IPS DF 19.7 (cell line): Measurements from ENCODE around the gene GPC5.
"Not testable (repeated sequence)": the region's sequence is repeated elsewhere in the genome, so short reads cannot be mapped to it uniquely, and the experiment has no call there.

Experiments
- DNase-seq: peaks from one replicate; pipeline ENCODE4 v3.0.0-alpha.2; 2013; ENCODE audit warnings: low read depth, low spot score

Gene GPC5

DNA sequence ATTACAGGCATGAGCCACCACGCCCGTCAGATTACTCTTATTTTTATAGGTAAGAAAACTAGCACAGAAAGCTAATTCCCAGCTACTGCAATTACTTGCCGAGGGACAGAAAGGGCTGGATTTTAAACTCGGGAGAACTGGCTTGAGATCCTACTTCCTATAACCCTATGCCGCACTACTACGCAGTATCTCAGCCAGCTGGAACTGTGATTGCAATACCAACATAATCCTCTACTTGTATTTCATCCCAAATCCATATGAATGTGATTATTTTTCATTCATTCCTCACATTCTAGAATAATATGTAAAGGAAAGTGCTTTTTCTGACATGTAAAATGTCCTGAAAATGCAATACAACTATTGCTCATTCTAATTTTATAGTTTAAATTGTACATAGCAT lies 1054.4 kb downstream of the GPC5 start:
- DNase-seq: no peak

DNA sequence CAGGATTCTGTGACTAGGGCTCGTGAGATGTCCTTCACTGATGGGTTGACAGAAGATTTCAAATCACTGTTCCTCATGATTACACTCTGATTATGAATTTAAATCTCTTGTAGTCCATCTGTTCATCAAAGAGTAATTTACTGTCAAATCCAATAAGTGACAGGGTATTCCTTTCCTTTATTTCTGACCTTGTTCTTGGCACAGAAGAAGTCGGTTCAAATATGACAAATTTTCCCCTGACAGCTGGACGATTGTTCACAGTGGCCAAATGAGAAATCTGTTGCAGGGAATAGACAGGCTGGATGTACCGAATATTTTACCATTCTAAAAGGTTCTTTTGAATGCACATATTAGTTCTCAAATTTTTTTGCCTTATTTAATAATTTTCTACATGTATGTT lies 1060.9 kb downstream of the GPC5 start:
- DNase-seq: no peak

DNA sequence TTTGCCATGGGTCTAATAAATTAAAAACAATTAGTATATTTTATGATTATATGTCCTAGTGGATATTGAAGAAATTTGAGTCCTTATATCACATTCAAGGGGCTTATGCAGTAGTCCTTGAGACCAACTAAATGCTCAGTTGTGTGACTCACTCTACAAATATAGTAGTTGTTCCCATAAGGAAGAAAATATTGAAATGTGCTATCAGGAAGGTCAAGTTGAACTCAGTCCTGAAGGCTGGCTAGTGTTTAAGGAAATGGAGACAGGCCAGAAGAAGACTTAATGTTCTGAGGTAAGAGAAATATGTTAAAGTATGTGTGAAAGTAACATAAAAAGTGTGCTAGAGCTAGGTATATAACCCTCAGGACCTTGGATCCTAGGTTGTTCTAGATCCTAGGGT lies 1062.1 kb downstream of the GPC5 start:
- DNase-seq: no peak

DNA sequence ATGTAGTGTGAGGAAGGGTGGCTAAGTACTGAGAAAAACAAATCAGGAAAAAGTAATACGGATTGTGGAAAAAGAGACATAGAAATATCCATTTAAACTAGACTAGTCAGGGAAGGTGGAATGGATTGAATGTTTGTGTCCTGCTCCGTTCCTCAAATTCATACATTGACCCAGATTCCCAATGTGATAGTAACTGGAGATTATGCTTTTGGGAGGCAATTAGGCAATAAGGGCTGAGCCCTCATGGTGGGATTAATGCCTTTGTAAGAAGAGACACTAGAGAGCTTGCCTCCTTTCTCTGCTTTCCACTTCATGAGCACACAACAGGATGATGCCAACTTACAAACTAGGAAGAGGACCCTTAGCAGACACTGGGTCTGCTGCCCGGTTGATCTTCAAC lies 1063.0 kb downstream of the GPC5 start:
- no peak for DNase-seq

DNA sequence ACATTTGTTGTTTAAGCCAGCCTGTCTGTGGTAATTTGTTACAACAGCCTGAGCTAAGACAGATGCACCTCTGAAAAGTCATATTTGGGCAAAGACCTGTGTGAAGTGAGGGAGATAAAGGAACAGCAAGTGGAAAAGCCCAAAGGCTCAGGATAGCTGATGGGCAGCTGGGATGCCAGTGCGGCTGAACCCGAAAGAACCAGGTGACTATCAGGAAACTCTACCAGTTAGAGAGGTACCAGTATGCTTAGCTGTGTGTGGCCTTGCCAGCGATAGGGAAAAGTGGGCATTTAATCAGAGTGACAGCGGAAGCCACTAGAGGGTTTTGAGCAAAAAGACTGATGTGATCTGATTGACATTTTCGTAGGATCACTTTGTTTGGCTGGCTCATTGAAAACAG lies 1063.4 kb downstream of the GPC5 start:
- no peak for DNase-seq

DNA sequence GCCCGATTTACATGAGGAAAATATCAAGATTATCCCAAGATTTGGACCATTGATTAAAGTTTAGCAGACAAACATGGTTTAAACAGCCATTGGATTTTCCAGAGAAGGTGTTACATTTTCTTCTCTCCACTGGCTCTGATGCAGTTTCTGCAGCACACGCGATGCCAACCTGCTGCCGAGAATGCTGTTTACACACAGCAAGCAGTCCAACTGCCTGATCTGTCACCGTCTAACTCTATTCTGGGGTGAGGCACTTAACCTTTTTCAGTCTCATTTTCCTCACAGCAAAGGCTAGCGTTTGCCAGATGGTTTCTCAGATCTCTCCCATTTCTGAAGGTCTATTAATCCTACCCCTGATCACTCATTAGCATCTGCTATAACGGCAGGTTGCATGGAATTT lies 1064.7 kb downstream of the GPC5 start:
- no peak for DNase-seq

DNA sequence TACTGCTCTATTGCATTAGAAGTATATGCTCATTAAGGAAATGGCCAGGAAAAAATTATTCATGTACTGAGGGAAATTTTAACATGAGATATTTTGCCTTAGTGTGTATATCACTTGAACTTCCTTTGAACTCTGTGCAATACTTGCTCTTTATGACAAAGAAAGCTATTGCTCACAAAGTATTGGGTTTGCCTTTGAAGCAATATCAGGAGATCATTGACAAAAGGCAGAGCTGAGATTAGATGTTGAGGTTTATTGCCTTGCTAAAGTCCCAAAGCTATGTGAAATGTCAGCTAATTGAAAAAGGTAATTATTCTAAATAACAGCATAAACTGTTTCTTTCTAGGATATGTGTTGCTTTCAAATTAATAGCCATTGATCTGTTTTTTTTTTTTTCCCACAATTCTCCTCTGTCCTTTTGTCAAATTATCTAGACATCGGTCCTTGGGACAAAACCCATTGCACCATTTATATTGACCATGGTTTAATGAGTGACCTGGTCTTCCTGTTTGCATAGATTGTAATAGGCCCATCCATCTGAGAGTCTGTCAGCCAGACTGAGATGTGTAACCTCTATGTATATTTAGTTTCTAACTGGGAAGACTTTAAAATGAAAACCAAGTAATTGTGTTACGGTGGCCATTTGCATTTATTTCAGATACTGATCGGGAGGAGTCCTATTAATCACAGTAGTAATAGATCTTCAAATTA lies 1075.5 kb downstream of the GPC5 start:
- DNase-seq: no peak

DNA sequence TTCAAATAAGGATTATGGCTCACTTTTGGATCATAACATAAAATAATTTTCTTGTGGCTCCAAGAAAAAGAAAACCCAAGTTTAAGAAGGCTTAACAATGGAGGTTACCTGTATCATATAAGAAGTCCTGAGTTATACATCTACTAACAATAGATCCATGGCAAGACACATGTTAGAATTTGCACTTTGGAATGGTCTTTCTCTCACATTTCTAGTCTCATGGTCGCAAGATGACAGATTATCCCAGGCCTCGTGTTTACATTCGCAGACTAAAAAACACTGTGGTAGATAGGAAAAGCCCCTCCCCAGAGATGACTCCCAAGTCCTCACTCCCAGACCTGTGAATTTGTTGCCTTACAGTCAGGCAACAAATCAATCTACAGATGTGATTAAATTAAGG lies 1082.0 kb downstream of the GPC5 start:
- DNase-seq: no peak

DNA sequence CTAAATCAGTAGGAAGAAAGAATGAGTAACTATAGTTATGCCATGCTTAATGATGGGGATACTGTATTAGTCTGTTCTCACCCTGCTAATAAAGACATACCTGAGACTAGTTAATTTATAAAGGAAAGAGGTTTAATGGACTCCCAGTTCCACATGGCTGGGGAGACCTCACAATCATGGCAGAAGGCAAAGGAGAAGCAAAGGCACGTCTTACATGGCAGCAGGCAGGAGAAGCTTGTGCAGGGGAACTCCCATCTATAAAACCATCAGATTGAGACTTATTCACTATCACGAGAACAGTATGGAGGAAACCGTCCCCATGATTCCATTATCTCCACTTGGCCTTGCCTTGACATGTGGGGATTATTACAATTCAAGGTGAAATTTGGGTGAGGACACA lies 1084.4 kb downstream of the GPC5 start:
- DNase-seq: not testable (repeated sequence)

DNA sequence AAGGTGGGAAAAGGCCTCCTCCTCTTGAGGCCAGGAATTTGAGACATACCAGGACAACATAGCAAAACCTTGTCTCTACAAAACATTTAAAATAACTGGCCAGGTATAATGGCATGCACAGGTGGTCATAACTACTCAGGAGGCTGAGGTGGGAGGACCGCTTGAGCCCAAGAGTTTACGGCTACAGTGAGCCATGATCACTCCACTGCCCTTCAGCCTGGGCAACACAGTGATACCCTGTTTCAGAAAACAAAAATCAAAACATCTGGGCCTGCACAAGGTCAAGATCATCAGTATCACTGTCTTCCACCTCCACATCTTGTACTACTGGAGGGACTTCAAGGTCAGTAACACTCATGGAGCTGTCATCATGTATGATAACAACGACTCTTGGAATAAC lies 1085.5 kb downstream of the GPC5 start:
- no peak for DNase-seq

DNA sequence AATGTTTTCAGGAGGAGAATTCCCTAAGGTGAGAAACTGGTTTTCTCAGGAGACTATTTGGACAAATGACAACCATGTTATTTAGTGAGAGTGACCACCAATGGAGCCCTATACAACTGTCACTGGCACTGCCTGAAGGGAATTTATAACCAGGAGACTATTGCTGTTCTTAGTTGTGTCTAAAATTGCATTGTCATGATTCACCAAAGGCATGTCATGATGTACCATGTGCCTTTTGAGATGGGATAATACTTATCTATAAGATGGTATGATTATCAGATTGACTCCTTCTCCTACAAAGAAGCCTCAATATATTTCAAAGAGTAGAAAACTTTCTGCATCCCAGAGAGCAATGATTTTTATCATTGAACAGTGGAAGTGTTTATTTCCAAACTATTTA lies 1088.8 kb downstream of the GPC5 start:
- no peak for DNase-seq

DNA sequence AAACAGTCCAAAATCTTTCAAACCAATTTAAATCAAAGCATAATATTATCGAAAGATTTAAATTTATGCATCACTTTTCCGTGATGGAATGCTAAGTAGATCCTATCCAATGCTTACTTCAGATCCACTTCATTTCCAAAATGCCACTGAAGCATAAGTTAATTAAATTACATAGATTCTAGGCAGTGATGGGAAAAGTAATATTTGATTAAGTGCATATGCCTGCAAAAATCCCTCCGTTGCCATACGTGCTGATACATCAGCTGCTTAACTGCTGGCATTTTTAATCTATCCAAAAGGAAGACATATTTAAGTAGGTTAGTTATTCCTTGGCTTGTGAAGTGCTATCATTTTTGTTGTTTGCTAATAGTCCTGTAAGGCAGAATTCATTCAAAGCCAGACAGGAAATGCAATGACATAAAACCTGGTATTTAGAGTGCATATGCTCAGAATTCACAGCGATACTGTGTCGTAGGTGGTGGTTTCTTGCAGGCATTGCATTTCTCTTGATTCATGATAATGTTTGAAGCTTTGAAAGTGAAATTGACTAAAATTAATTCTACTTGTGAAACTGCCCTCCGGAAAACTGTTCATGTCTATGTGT lies 1089.9 kb downstream of the GPC5 start:
- no peak for DNase-seq

DNA sequence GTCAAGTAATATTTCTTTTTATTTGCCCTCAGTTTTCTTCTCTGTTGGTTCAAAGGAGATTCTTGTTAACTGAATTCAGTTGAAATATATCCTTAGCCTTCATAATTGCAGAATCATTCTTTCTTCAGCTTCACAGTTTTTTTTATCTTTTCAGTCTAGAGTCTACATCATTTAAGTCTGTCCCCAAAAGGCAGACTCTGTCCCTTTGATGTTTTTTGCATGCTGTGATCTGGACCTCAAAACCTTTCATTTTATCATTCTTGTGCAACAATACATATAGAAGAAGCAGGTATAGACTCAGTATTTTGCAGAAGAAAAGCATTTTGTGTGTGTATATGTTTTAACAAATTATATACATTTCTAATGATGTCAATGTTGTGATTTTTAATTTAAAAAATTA lies 1093.4 kb downstream of the GPC5 start:
- no peak for DNase-seq

DNA sequence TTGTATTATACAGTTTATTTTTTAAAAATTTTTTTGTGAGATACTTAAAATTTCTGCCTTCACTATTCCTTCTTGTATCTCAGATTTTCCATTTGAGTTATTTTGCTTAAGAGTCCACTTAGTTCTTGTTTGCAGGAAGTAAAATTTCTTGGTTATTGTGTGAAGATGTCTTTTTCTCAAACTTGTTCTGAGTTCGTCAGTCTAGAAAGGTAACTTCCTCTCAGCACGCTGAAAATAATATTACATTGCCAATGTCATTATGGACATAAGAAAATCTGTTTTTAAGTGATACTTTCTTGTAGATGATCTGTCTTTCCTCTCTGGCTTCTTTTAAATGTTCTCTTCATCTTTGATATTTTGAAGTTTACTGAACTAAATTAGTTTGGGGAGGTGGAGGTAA lies 1096.5 kb downstream of the GPC5 start:
- no peak for DNase-seq

DNA sequence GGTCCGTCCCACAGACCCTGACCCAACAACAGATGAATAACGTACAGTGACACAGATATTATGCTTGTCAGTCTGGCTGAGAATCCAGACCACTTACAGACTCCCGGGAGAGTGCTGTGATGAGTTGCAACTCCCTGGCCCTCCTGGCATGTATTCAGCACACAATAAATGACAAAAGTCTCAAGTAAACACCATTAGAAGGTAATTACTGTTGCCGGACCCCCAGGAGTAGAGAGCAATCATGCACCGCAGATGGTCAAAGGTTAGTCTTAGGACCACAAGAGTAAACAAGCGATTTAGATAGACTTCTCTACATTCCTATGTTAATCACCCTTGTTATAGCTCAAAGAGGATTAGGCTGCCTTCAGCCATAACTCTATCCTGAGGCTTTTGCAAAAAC lies 1101.8 kb downstream of the GPC5 start:
- DNase-seq: no peak

DNA sequence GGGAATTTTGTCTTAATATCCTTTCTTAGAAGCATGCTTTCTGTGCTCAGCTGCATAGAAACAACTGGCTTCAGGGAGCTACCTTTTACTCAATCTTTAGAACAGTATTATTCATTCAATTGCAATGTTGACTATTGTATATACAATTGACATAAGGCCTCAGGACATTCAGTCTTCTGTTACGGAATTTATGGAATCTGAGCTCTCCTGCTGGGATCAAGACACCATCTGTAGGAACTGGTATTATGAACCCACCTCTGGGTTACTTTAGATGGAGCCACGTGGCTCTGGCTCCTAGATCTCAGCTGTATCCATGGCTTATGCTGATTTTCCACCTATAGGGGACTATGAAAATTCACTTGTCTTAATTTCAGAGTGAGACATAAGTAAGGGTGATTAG lies 1112.0 kb downstream of the GPC5 start:
- DNase-seq: no peak

DNA sequence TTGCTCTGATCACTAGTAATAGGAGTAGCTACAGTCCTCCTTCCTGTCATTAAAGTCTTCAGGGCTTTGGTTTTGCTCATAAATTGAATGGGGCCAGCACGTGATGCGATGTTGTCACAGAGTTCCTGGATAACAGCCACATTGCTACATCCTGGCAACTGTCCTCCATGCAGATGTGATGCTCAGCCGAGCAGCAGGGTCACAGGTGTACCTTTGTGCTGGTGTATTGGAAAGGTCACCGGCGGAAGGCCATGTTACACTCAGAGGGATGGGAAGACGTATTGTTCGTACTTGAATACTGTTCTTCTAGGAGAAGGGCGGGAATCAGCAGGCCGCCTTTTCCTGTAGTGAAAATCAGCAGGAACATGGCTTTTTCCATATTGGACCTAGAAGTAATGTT lies 1114.4 kb downstream of the GPC5 start:
- no peak for DNase-seq

DNA sequence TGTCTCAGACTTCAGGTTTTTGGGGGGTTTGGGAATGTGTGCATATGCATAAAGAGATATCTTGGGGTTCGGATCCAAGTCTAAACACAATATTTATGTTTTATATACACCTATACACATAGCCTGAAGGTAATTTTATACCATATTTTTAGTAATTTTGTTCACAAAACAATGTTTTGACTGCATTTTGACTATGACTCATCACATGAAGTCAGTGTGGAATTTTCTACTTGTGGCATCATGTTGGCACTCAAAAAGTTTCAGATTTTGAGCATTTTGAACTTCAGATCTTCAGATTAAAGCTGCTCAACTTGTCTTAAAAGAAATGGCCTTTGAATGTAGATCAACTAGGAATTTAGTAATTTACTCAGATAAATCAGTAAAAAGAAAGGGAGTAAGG lies 1115.3 kb downstream of the GPC5 start:
- DNase-seq: no peak

DNA sequence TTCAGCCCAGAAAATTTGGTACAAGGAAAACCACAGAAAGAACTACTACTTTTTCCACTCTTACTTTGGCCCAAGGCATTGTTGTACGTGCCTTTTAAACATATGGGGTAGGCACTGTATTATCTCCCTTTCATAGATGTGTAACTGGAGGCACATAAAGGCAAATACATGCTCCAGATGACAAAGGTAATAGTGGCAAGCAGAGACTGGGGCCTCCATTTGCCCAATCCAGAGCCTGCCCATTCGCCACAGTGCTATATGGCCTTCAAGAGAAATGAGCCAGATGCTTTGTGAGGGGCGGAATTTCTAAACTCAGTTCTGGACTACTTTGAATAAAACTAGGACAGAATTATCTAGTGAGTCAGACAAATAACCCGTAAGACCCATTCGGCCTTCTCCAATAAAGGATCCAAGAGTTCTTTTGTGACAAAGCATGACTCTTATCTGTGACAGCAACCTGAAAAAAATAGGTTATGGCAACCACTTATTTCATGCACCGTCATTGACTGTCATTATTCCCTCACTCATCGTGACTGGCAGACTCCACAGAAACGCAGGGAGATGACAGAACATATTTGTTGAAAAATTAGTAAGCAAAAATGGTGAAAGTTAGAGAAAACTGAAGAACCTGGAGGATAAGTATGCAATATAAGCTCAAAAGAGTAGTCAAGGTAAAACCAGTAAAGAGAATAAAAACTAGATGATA lies 1116.2 kb downstream of the GPC5 start:
- no peak for DNase-seq

DNA sequence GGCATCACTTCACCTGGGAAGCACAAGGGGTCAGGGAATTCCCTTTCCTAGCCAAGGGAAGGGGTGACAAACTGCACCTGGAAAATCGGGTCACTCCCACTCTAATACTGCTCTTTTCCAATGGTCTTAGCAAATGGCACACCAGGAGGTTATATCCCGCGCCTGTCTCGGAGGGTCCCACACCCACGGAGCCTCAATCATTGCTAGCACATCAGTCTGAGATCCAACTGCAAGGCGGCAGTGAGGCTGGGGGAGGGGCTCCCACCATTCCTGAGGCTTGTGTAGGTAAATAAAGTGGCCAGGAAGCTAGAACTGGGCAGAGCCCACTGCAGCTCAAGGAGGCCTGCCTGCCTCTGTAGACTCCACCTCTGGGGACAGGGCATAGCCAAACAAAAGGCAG lies 1118.5 kb downstream of the GPC5 start:
- DNase-seq: not testable (repeated sequence)

DNA sequence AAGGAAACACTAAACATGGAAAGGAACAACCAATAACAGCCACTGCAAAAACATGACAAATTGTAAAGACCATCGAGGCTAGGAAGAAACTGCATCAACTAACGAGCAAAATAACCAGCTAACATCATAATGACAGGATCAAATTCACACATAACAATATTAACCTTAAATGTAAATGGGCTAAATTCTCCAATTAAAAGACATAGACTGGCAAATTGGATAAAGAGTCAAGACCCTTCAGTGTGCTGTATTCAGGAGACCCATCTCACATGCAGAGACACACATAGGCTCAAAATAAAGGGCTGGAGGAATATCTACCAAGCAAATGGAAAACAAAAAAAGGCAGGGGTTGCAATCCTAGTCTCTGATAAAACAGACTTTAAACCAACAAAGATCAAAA lies 1120.2 kb downstream of the GPC5 start:
- not testable (repeated sequence) for DNase-seq

DNA sequence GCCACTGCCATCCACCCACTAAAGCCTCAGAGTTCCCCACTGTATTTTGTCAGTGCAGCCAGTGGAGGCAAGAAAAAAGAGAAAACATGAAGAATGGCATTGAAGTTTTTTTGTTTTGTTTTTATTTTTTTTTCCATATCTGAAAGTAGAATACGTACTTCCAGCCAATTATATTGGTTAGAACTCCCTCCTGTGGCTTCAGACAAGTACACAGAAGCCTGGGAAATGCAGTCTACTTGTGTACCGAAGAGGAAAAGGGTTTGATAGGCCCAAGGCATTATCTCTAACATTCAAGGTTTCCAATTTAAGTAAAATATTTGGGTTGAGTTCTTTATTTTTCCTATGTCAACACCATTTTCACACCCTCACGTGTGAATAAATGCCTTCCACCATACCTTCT lies 1131.9 kb downstream of the GPC5 start:
- DNase-seq: no peak
